Activated T-cell treated with anti-CD3 and anti-CD28 coated beads, Interleukin-2, amount 50 U/mL, for 4 hours (primary cell): ENCODE measurements around the gene CHSY1. TPM values are rescaled to one million over a fixed set of nuclear protein-coding genes. Genes with fewer than 3 reads are reported as not detected.
"Not testable (repeated sequence)": the region's sequence is repeated elsewhere in the genome, so short reads cannot be mapped to it uniquely, and the experiment has no call there.

Experiments
- ATAC-seq, 2 donors: fragments of 200-7000 bp; cut with Tn5 transposase; one replicate each; pipeline ENCODE4 v1.10.0; 2021
- DNase-seq: peaks from one replicate; pipeline ENCODE4 v3.0.0-alpha.2; 2020
- H3K27me3 Mint-ChIP-seq: one replicate; pipeline ENCODE4 v1.8.0; 2021; ENCODE audit warnings: low read depth, mixed read lengths
- H3K36me3 Mint-ChIP-seq: one replicate; pipeline ENCODE4 v1.8.0; 2022; ENCODE audit warnings: mixed read lengths; ENCODE audit not compliant: insufficient read depth
- H3K4me1 Mint-ChIP-seq: one replicate; pipeline ENCODE4 v1.8.0; 2021; ENCODE audit warnings: low read depth, mixed read lengths
- H3K4me3 Mint-ChIP-seq: one replicate; pipeline ENCODE4 v1.8.0; 2021; ENCODE audit warnings: mild to moderate bottlenecking, moderate library complexity, mixed read lengths
- H3K9me3 Mint-ChIP-seq: one replicate; pipeline ENCODE4 v1.8.0; 2021; ENCODE audit warnings: mixed read lengths
- total RNA-seq, 3 donors: library from RNA; stranded (reverse); gene quantifications; one replicate each; pipeline ENCODE4 v1.2.1, GENCODE V29; 2021

CHSY1 gene
- total RNA-seq, 3 donors from 2014 or later, result 79.7 to 94.4 (median 88.0) TPM

- H3K4me3 Mint-ChIP-seq, result no peak overlapping the region
- no peaks in the 10 kb centered on the region for H3K27me3 Mint-ChIP-seq
- no peaks in the 10 kb centered on the region for H3K9me3 Mint-ChIP-seq
- H3K4me1 Mint-ChIP-seq, result peaks cover 77% of the 10 kb centered on the region
- DNase-seq (no peak), ATAC-seq (no peak)
- H3K36me3 Mint-ChIP-seq, result peaks cover 35% of the 10 kb centered on the region
Measured at GRCh38 chr15:101215681-101216080, 36.2 kb downstream of the CHSY1 start.

- not testable (repeated sequence) for H3K4me3 Mint-ChIP-seq, H3K9me3 Mint-ChIP-seq, H3K27me3 Mint-ChIP-seq, DNase-seq, ATAC-seq
- H3K4me1 Mint-ChIP-seq, result peaks cover 75% of the 10 kb centered on the region
- H3K36me3 Mint-ChIP-seq, result peaks cover 27% of the 10 kb centered on the region
Measured at GRCh38 chr15:101214435-101215097, 37.3 kb downstream of the CHSY1 start.

- ATAC-seq (peak; percentile 31 to 54), DNase-seq (no peak)
- Mint-ChIP-seq H3K4me1 (peaks cover 80% of the 10 kb centered on the region), H3K27me3 (no peaks in the 10 kb centered on the region), H3K9me3 (no peaks in the 10 kb centered on the region), H3K4me3 (no peak overlapping the region), H3K36me3 (peaks cover 32% of the 10 kb centered on the region)
Measured at GRCh38 chr15:101213570-101213969, 38.3 kb downstream of the CHSY1 start.

- no peak for DNase-seq
- peaks cover 85% of the 10 kb centered on the region for H3K4me1 Mint-ChIP-seq
- H3K36me3 Mint-ChIP-seq, result peaks cover 32% of the 10 kb centered on the region
- no peak for ATAC-seq
- no peaks in the 10 kb centered on the region for H3K27me3 Mint-ChIP-seq
- no peak overlapping the region for H3K4me3 Mint-ChIP-seq
- no peaks in the 10 kb centered on the region for H3K9me3 Mint-ChIP-seq
Measured at GRCh38 chr15:101213147-101213546, 38.7 kb downstream of the CHSY1 start.

GRCh38 chr15:101211897-101212296 lies 40.0 kb downstream of the CHSY1 start:
- Mint-ChIP-seq H3K4me1 (peaks cover 87% of the 10 kb centered on the region), H3K9me3 (no peaks in the 10 kb centered on the region), H3K36me3 (peaks cover 29% of the 10 kb centered on the region), H3K27me3 (no peaks in the 10 kb centered on the region), H3K4me3 (no peak overlapping the region)
- ATAC-seq (peak in 1 of 2 donors; percentile 15), DNase-seq (no peak)

GRCh38 chr15:101210466-101210865 lies 41.4 kb downstream of the CHSY1 start:
- peaks cover 26% of the 10 kb centered on the region for H3K36me3 Mint-ChIP-seq
- DNase-seq (no peak), ATAC-seq (no peak)
- H3K27me3 Mint-ChIP-seq, result no peaks in the 10 kb centered on the region
- no peak overlapping the region for H3K4me3 Mint-ChIP-seq
- H3K4me1 Mint-ChIP-seq, result peaks cover 87% of the 10 kb centered on the region
- no peaks in the 10 kb centered on the region for H3K9me3 Mint-ChIP-seq

GRCh38 chr15:101210058-101210457 lies 41.8 kb downstream of the CHSY1 start:
- no peaks in the 10 kb centered on the region for H3K9me3 Mint-ChIP-seq
- DNase-seq (no peak), ATAC-seq (no peak)
- no peaks in the 10 kb centered on the region for H3K27me3 Mint-ChIP-seq
- peaks cover 26% of the 10 kb centered on the region for H3K36me3 Mint-ChIP-seq
- no peak overlapping the region for H3K4me3 Mint-ChIP-seq
- H3K4me1 Mint-ChIP-seq, result peaks cover 91% of the 10 kb centered on the region

GRCh38 chr15:101209285-101209845 lies 42.5 kb downstream of the CHSY1 start:
- ATAC-seq, result no peak
- Mint-ChIP-seq H3K4me1 (peaks cover 92% of the 10 kb centered on the region), H3K36me3 (peaks cover 25% of the 10 kb centered on the region), H3K9me3 (no peaks in the 10 kb centered on the region), H3K4me3 (no peak overlapping the region), H3K27me3 (no peaks in the 10 kb centered on the region)
- DNase-seq, result no peak

GRCh38 chr15:101207867-101208288 lies 44.0 kb downstream of the CHSY1 start:
- H3K9me3 Mint-ChIP-seq, result no peaks in the 10 kb centered on the region
- no peak for DNase-seq
- H3K27me3 Mint-ChIP-seq, result no peaks in the 10 kb centered on the region
- H3K4me1 Mint-ChIP-seq, result peaks cover 90% of the 10 kb centered on the region
- H3K36me3 Mint-ChIP-seq, result peaks cover 27% of the 10 kb centered on the region
- no peak for ATAC-seq
- peak overlapping the region; percentile 37 for H3K4me3 Mint-ChIP-seq

GRCh38 chr15:101206176-101206591 lies 45.7 kb downstream of the CHSY1 start:
- no peaks in the 10 kb centered on the region for H3K27me3 Mint-ChIP-seq
- peak; percentile 89 to 94 for ATAC-seq
- H3K9me3 Mint-ChIP-seq, result no peaks in the 10 kb centered on the region
- peaks cover 22% of the 10 kb centered on the region for H3K36me3 Mint-ChIP-seq
- H3K4me3 Mint-ChIP-seq, result peak overlapping the region; percentile 81
- peak; percentile 85 for DNase-seq
- peaks cover 88% of the 10 kb centered on the region for H3K4me1 Mint-ChIP-seq

- ATAC-seq, result peak; percentile 5 to 26
- peaks cover 23% of the 10 kb centered on the region for H3K36me3 Mint-ChIP-seq
- no peaks in the 10 kb centered on the region for H3K27me3 Mint-ChIP-seq
- H3K9me3 Mint-ChIP-seq, result no peaks in the 10 kb centered on the region
- peak overlapping the region; percentile 81 for H3K4me3 Mint-ChIP-seq
- DNase-seq, result no peak
- H3K4me1 Mint-ChIP-seq, result peaks cover 92% of the 10 kb centered on the region
Measured at GRCh38 chr15:101204739-101205535, 46.9 kb downstream of the CHSY1 start.

GRCh38 chr15:101203607-101204189 lies 48.1 kb downstream of the CHSY1 start:
- Mint-ChIP-seq H3K9me3 (no peaks in the 10 kb centered on the region), H3K27me3 (no peaks in the 10 kb centered on the region), H3K4me3 (no peak overlapping the region), H3K36me3 (peaks cover 22% of the 10 kb centered on the region), H3K4me1 (peaks cover 92% of the 10 kb centered on the region)
- ATAC-seq (no peak), DNase-seq (no peak)

GRCh38 chr15:101203029-101203573 lies 48.7 kb downstream of the CHSY1 start:
- no peaks in the 10 kb centered on the region for H3K9me3 Mint-ChIP-seq
- H3K36me3 Mint-ChIP-seq, result peaks cover 22% of the 10 kb centered on the region
- DNase-seq, result no peak
- H3K27me3 Mint-ChIP-seq, result no peaks in the 10 kb centered on the region
- peaks cover 92% of the 10 kb centered on the region for H3K4me1 Mint-ChIP-seq
- H3K4me3 Mint-ChIP-seq, result peak overlapping the region; percentile 47
- no peak for ATAC-seq
